Keratinocyte (primary cell): Measurements from ENCODE around the gene ALX4. TPM values are rescaled to one million over a fixed set of nuclear protein-coding genes. Genes with fewer than 3 reads are reported as not detected.

ENCODE experiments used
- DNase-seq: peaks from one replicate; pipeline ENCODE4 v3.0.0-alpha.2; 2011; ENCODE audit warnings: low read depth, missing footprints, low spot score
- FAIRE-seq: peaks from 2 replicates; lab custom pipeline; 2011; peaks lifted over from hg19 to GRCh38; lab: Jason Lieb, UNC
- H2AFZ ChIP-seq: 2 replicates; pipeline ENCODE4 v1.6.0; 2012; ENCODE audit warnings: low read length, control low read depth, inconsistent platforms; ENCODE audit not compliant: control insufficient read depth
- H3K27ac ChIP-seq: 2 replicates; pipeline ENCODE4 v1.5.1; 2011; ENCODE audit warnings: low read length; ENCODE audit not compliant: control insufficient read depth, insufficient read depth
- H3K27me3 ChIP-seq: 3 replicates; pipeline ENCODE4 v1.6.0; 2011; ENCODE audit warnings: low read length; ENCODE audit not compliant: control insufficient read depth, insufficient read depth; ENCODE audit errors: extremely low read depth
- H3K36me3 ChIP-seq, 2 experiments: 2 replicates in 1 of 2; 3 replicates in 1 of 2; pipeline ENCODE4 v1.5.1; 2011; ENCODE audit warnings: low read length in 2 of 2, mild to moderate bottlenecking in 1 of 2; ENCODE audit not compliant: control insufficient read depth in 2 of 2, insufficient read depth in 2 of 2; ENCODE audit errors: extremely low read depth in 1 of 2
- H3K4me1 ChIP-seq: 3 replicates; pipeline ENCODE4 v1.5.1; 2011; ENCODE audit warnings: low read length; ENCODE audit not compliant: control insufficient read depth, insufficient read depth; ENCODE audit errors: extremely low read depth
- H3K4me2 ChIP-seq: 3 replicates; pipeline ENCODE4 v1.6.0; 2011; ENCODE audit warnings: low read depth, low read length; ENCODE audit not compliant: control insufficient read depth, insufficient read depth; ENCODE audit errors: extremely low read depth
- H3K4me3 ChIP-seq, 3 experiments: fragments of 200-600 bp in 1 of 3; sonication (generic) in 1 of 3; 2 replicates in 2 of 3; 3 replicates in 1 of 3; pipeline ENCODE4 v1.5.1; 2011 to 2016; ENCODE audit warnings: low read length in 3 of 3, mild to moderate bottlenecking in 3 of 3, control low read depth in 2 of 3, inconsistent platforms in 1 of 3, low read depth in 1 of 3, mixed read lengths in 1 of 3, mixed run types in 1 of 3, moderate library complexity in 1 of 3; ENCODE audit not compliant: control insufficient read depth in 2 of 3, insufficient read depth in 2 of 3; ENCODE audit errors: extremely low read depth in 1 of 3
- H3K79me2 ChIP-seq: 2 replicates; pipeline ENCODE4 v1.6.0; 2012; ENCODE audit warnings: low read length; ENCODE audit not compliant: control insufficient read depth, insufficient read depth
- H3K9ac ChIP-seq: 3 replicates; pipeline ENCODE4 v1.6.0; 2011; ENCODE audit warnings: low read length; ENCODE audit not compliant: control insufficient read depth, insufficient read depth; ENCODE audit errors: extremely low read depth
- H3K9me1 ChIP-seq: 3 replicates; pipeline ENCODE4 v1.6.0; 2011; ENCODE audit warnings: low read length; ENCODE audit not compliant: control insufficient read depth, insufficient read depth; ENCODE audit errors: extremely low read depth
- H3K9me3 ChIP-seq: 2 replicates; pipeline ENCODE4 v1.5.1; 2012; ENCODE audit warnings: low read depth, low read length; ENCODE audit not compliant: control insufficient read depth
- H4K20me1 ChIP-seq: 3 replicates; pipeline ENCODE4 v1.6.0; 2011; ENCODE audit warnings: low read length; ENCODE audit not compliant: control insufficient read depth, insufficient read depth; ENCODE audit errors: extremely low read depth
- EZH2 ChIP-seq: IDR thresholded peaks from one replicate; pipeline ENCODE4 v1.6.1; 2012; ENCODE audit warnings: inconsistent platforms, mild to moderate bottlenecking, low read length, moderate library complexity
- dilution Hi-C: fragments of 300-500 bp; cut with MboI; formaldehyde crosslinking; loops from one replicate; pipeline ENCODE4 v1.7.0; 2020; ENCODE audit warnings: low sequenced_read_pairs; ENCODE audit not compliant: extremely low pct_ligation_motif_present
- polyA plus RNA-seq, 5 experiments: library from polyadenylated mRNA; depleted of rRNA in 3 of 5; stranded (reverse) in 3 of 5; stranded (forward) in 1 of 5; unstranded in 1 of 5; fragments of >200 nt; gene quantifications; 1 replicate in 1 of 5; 2 replicates in 3 of 5; 3 replicates in 1 of 5; pipeline versions ENCODE4 v1.2.1 to v1.2.3, GENCODE V29; 2011 to 2012; ENCODE audit warnings: missing spikeins in 2 of 5, low read depth in 1 of 5, low replicate concordance in 1 of 5
- TF ChIP-seq, protein P1 (sequence below), 3 experiments: IDR thresholded peaks in 1 of 3; conservative IDR thresholded peaks in 1 of 3; optimal IDR thresholded peaks in 1 of 3; 2 replicates in 2 of 3; 3 replicates in 1 of 3; pipeline versions ENCODE3 to v1.5.1; 2011; ENCODE audit warnings: low read length in 3 of 3, mild to moderate bottlenecking in 3 of 3, moderate library complexity in 2 of 3, control low read depth in 1 of 3, inconsistent platforms in 1 of 3; ENCODE audit not compliant: insufficient read depth in 2 of 3; ENCODE audit errors: extremely low read depth in 1 of 3

Gene ALX4
- polyA plus RNA-seq, 1 donor (not counting 4 experiments of a cell fraction or from before 2014, with no cell fraction given): not detected

DNA sequence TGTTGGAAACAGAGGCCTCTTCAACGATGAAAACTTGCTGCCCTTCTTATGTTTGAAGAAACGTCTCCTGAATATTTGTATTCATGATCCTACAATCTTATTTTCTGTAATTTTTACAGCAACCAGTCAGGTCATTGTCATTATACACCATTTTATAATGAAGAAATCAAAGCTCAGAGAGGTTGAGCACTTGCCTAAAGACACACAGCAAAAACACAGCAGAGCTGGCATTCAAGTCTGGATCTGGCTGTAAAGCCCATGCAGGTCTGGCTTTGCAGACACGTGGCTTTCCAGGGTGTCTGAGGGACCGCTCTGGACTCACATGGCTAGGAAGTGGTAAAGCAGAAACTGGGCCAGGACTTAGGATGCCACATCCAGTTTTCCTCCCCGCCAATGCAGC, 15.8 kb upstream of the ALX4 start:
- H3K36me3 ChIP-seq: no peaks in the 10 kb centered on the region
- H4K20me1 ChIP-seq: no peaks in the 10 kb centered on the region
- dilution Hi-C loops: no loop called here
- TF ChIP-seq, protein P1, sequence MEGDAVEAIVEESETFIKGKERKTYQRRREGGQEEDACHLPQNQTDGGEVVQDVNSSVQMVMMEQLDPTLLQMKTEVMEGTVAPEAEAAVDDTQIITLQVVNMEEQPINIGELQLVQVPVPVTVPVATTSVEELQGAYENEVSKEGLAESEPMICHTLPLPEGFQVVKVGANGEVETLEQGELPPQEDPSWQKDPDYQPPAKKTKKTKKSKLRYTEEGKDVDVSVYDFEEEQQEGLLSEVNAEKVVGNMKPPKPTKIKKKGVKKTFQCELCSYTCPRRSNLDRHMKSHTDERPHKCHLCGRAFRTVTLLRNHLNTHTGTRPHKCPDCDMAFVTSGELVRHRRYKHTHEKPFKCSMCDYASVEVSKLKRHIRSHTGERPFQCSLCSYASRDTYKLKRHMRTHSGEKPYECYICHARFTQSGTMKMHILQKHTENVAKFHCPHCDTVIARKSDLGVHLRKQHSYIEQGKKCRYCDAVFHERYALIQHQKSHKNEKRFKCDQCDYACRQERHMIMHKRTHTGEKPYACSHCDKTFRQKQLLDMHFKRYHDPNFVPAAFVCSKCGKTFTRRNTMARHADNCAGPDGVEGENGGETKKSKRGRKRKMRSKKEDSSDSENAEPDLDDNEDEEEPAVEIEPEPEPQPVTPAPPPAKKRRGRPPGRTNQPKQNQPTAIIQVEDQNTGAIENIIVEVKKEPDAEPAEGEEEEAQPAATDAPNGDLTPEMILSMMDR (optimal IDR thresholded peaks at IDR 0.05 in 1 of 3, IDR thresholded peaks at IDR 0.05 in 1 of 3, conservative IDR thresholded peaks at IDR 0.05 in 1 of 3; ENCODE audit: extremely low read depth in 1 of 3, insufficient read depth in 2 of 3, low read length in 3 of 3): no peak
- TF ChIP-seq EZH2: no peak
- no peak overlapping the region for H3K4me2 ChIP-seq
- no peak overlapping the region for H3K9ac ChIP-seq
- peaks cover 91% of the 10 kb centered on the region for H3K27me3 ChIP-seq
- H2AFZ ChIP-seq: no peak overlapping the region
- H3K4me3 ChIP-seq: no peak overlapping the region
- no peak overlapping the region for H3K27ac ChIP-seq
- DNase-seq (no peak), FAIRE-seq (no peak)
- no peaks in the 10 kb centered on the region for H3K9me3 ChIP-seq
- H3K4me1 ChIP-seq: no peaks in the 10 kb centered on the region
- H3K79me2 ChIP-seq: no peaks in the 10 kb centered on the region
- H3K9me1 ChIP-seq: no peaks in the 10 kb centered on the region

DNA sequence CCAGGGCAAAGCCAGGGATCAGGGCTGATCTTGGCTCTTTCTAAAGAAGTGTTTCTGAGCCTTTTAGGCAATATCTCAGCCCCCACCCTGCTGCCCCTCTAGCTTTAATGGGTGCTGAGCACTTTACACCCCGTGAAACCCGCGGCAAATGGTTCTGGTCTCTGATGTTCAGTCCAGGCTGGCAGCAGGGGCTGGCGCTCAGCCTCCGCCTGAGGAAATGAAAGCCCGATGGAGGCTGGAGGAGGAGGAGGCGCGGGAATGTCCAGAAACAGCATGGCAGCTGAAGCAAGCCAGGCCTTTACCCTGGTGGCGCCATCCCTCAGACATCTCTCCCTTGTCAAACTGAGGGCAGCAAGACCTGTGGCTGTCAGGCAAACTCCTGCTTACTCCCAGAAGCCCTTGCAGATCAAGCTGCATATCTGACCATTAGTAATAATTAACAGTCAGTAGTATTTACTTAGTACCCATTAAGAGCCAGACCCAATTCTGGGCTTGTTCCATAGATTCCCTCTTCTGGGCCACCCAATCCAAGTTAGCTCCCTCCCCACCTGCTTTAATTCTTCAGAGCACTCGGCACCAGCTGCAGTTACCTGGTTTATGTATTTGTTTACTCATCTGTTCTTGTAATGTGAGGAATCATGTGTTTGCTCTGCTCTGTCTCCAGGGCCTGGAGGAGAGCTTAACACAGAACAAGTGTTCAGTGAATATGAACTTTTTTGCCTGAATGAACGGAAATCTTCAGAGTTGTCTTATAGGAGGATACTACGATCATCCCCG, 15.0 kb upstream of the ALX4 start:
- Histone ChIP-seq H3K9me1 (no peaks in the 10 kb centered on the region), H3K36me3 (no peaks in the 10 kb centered on the region), H3K4me1 (no peaks in the 10 kb centered on the region), H3K79me2 (no peaks in the 10 kb centered on the region), H4K20me1 (no peaks in the 10 kb centered on the region), H3K27me3 (peaks cover 95% of the 10 kb centered on the region), H3K9me3 (no peaks in the 10 kb centered on the region), H3K4me3 (no peak overlapping the region), H3K9ac (no peak overlapping the region), H2AFZ (no peak overlapping the region), H3K27ac (no peak overlapping the region), H3K4me2 (no peak overlapping the region)
- dilution Hi-C loops: no loop called here
- TF ChIP-seq, protein P1 (optimal IDR thresholded peaks at IDR 0.05 in 1 of 3, IDR thresholded peaks at IDR 0.05 in 1 of 3, conservative IDR thresholded peaks at IDR 0.05 in 1 of 3; ENCODE audit: extremely low read depth in 1 of 3, insufficient read depth in 2 of 3, low read length in 3 of 3): no peak
- TF ChIP-seq EZH2: peak; percentile 31
- DNase-seq (no peak), FAIRE-seq (no peak)
